NCI-H2029 (cell line): ENCODE data around the gene ZFHX3.
A peak's percentile ranks its signal among the peaks of the same experiment; 100 is the strongest.

Source experiments
- DNase-seq: peaks from one replicate; lab custom pipeline; 2025; lab: John Stamatoyannopoulos, UW

The ZFHX3 gene

DNA sequence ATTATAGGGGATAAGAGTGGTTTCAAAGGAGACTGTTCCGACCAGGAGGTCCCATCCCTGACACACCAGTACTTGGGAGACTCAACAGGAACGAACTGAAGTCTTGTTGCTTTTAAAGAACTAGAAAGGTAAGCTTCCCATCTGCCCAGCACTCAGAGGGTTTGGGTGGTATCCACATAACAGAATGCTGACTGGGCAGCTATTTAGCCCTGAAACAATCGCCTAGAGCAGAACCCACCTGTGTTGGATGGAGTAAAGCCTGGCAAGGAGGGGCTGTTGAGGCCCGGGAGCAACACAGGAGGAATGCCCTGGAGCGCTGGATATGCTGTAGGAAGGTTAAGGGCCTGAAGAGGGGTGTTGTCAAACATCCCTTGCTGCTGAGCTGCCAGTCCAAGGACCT lies 254.9 kb downstream of the ZFHX3 start:
- no peak for DNase-seq

DNA sequence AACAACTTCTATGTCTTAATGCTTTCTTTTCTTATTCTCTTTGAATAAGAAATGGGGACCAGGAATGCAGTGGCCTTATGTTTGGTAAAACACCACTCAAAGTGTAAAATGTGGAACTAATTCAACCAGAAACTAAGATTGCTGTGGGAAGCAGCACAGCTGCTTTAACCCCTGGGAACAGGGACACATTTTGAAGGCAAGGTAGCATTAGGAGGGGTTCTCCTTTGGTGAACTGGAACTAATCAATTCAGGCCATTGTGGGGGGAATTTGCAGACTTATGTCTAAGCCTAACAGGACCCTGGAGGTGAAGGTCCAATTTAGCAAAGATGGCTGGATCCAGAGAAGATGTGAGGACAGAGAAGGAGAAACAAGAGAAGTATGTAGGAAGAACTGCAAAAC lies 256.1 kb downstream of the ZFHX3 start:
- DNase-seq, result no peak

DNA sequence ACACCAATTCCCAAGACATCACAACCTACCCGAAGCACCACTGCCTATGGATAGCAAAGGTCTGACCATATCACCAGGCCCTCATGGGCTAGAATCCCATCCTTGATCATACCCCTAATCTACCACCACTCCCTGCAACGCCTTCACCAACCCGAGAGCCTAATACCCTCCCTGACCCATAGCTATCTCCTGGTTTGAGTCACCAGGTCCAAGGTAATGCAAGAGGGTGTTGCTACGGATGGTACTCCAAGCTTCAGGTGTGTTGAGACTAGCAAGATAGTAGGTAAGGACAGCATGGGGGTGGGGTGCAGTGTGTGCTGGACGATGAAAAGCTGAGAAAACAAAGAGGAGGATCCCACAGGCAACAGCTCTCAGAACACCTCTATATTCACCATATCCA lies 258.0 kb downstream of the ZFHX3 start:
- DNase-seq, result no peak

DNA sequence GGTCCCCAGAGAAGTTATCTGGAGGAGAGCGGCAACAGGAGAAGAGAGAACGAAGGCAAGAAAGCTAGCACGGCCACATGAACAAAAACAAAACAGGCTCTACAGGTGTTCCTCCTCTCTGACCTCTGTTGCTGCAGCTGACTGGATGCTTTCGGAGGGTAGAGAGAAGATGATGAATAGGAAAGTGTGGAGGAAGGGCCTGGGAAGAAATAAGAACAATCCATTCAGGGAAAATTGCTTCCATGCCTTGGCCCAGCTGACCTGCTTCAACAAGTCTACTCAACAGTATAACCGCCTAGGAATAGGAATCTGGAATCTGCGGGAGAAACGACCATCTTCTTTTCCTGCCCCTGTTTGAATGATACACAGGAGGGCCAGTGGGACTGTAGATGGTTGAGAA lies 258.5 kb downstream of the ZFHX3 start:
- no peak for DNase-seq

DNA sequence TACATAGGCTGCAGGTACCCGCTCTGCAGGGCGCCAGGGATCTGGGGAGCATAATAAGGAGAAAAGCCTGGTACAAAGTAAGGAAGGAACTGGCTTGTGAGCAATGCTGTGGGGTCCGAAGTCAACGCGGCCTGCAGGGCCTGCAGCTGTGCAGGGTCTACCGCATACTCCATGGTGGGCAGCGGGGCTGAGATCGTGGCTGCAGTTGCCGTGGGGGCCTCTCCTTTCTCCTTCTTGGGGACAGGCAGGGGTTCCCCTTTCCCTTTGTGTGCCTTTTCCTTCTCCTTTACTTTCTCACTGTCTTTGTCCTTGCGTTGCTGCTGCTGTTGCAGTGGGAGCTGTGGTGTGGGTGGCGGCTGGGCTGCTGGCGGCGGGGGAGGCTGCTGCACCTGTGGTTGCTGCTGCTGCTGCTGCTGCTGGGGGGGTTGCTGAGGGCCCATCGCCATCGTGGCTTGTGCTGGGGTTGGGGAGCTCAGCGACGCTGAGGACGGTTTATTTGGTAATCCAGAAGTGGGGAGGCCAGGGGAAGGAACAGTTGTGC lies 259.6 kb downstream of the ZFHX3 start:
- no peak for DNase-seq

DNA sequence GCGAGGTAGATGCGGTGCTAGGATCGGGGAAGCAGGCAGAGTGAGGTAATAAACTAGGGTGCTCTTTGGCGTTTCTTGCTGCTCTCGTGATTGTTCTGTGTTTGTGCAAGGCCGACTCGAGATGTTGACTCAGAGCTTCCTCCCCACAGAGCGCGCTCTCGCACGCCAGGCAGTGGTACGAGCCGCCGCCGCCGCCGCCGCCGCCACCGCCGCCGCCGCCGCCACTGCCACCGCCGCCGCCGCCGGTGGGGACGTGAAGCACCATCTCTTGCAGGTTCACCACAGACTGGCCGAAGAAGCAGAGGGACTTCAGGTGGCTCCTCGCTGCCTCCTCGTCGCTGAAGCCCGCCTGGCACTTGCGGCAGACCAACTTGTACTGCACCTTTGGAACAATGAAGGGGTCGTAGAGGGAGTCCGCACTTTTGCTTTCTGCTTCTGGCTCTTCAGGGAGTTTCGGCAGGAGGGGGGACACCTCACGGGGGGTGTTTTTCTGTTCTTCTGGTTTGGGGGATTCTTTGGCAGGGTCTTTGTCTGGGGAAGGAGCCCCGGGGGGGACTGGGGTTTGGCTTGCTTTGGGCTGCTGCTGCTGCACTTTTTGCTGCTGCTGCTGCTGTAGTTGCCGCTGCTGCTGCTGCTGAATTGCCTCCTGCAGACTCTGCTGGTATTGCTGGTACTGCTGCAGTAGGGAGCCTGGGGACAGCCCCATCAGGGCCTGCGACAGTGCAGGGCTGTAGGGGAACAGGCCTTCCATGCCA lies 260.2 kb downstream of the ZFHX3 start:
- no peak for DNase-seq

DNA sequence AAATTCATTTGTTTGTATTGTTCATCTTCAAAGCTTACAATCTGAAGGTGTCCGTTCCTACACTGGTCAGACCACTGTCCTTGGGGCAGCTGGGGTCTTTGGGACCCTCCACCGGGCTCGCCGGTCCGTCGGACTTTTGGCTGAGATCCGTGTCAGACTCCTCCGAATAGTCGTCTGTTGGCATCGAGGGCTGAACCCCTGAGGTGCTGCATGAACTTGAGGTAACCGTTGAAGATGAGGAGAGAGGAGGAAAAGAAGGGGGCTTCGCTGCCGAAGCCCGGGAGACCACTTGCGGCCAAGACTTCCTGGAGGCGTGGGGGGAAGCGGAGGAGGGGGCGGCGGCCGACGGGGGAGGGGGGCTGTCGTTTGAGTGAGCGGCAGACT lies 260.8 kb downstream of the ZFHX3 start:
- DNase-seq, result no peak

DNA sequence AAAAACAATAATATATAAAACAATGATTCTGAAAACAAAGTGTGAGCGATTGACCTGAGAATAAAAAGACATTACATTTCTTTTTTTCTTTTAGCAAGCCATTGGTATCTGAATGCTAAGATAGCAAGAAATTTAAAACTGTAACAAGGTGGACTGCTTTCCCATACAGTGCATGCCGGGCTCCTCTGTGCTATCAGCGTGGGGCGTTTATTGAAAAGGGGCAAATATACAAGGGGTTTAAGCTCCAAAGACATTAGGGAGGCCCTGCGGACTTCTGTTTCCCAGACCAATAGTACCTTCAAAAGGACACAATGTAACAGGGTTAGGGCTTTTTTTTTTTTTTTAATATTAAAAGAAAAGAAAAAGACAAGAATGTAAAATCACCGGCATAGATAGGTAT lies 261.3 kb downstream of the ZFHX3 start:
- no peak for DNase-seq

DNA sequence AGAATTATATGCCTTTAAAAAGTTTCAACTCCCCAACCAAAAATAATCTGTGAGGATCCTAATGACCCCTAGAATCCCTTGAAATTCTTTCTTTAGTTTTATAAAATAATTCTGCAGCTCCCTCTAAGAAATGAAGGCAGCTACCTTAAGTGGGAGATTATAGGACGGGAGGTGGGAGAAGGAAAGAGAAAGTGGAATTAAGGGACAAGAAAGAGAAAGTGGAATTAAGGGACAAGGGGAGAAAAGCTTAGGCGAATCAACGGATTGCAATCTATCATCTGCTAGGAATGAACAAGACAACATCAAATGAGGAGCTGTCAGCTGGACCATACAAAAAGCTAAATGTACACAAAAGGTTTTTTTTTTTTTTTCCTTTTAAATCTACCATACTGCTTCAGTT lies 262.0 kb downstream of the ZFHX3 start:
- no peak for DNase-seq

DNA sequence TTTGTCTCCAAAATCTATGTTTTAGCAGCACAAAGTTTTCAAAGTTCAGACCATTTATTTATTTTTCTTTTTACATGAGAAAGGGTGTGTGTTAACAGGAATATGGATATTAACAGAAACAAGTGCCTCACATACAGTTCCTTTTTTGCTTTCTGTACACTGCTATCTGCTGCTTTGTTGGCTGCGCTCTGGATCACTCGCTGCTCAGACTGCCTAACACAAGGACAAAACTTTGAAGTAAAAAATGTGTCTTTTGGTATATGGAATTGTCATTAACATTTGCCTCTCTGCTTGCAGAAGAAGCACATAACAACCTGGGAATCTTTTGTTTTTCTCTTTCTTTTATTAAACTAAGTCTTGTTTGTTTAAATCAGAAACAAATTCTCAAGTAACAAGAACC lies 262.8 kb downstream of the ZFHX3 start:
- no peak for DNase-seq

DNA sequence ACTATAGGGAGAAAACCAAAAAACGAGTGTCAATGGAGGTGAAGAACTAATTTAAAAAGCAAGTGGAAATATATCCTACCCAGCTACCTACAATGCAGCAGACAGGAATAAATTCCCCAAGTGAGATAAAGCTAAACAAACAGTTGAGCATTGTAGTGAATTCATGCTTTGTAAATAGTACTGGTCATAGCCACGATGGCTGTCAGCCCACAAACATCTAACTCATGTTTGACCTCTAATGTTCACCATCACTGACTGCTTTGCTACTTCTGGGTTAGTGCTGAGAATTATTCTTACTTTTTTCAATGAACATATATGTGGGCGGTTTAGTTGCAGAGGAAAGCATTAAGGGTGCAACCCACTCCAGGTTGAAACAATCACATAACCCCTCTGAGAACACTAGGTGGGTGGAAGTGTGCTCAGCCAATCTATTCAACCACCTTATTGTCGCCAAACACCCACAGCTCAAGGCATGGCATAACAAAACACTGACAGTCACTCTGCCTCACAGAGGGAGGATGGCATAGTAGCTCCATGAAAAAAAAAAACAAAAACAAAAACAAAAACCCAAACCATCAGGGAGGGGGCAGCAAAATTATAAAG lies 264.1 kb downstream of the ZFHX3 start:
- DNase-seq, result no peak

DNA sequence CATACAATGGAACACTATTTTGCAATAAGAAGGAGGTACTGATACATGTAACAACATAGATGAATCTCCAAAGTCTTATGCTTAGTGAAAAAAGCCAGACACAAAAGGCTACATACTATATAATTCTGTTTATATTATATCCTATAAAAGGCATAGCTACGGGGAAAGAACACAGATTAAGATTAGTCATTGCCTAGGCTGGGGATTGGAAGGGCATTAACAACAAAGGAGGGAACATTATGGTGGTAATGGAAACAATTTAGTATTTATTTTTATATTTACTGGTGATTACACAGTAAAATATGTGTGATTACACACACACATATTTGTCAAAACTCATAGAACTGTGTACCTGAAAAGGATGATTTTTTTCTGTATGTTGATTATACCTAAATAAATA lies 278.1 kb downstream of the ZFHX3 start:
- DNase-seq, result no peak

DNA sequence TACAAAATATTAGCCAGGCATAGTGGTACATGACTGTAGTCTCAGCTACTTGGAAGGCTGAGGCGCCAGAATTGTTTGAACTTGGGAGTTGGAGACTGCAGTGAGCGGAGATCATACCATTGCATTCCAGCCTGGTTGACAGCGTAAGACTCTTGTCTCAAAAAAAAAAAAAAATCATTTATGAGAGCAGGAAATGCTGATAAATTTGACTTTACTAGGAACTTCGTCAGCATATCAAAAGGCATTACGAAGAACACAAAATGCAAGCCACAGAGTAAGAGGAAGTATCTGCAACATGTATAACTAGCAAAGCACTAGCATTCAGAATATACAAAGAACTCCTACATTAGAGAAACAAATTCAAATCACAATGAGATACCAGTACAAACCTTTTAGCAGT lies 279.3 kb downstream of the ZFHX3 start:
- no peak for DNase-seq

DNA sequence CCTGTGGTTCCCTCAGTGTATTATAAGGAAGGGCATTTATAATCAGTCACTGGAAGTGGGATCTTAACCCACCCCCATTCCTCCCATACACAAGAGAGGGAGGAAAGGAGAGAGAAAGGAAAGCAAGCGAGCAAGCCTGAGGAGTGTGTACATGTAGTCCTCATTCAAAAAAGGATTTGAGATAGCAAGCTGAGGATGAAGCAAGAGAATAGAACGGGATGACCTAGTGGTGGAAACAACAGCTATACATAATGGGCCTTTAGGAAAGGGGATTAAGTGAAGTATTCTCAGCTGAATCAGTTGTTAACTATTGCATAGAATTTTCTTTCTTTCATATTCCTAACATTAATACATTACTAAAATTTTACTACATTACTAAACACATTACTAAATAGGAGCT lies 281.4 kb downstream of the ZFHX3 start:
- DNase-seq, result no peak

DNA sequence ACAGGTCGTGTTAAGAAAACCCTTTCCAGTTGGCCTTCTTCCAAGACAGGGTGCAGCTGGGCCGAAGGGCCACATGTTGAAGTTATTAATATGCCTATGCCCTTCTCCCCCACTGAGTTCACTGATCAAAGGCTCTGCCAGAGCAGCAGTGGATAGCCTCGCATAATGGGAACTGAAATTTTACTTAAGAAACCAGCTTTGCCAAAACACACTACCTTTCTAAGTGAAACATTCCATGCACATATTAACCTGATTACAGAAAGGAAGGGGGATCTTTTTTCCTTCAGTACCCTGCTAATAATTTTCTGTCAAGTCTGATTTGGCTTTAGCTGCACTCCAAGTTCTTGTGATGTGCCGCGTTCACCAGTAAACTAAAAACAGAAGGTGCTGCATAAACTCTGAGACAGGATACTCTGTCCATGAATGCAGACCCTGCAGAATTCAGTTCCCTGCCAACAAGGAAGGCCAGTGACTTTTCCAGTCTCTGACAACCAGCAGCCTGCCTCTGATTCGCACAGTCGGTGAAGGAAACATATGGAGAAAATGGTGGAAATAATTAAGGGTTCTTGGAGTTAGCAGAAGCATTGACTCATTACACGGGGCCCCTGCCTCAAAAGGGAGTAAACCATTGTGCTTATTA lies 283.8 kb downstream of the ZFHX3 start:
- no peak for DNase-seq

DNA sequence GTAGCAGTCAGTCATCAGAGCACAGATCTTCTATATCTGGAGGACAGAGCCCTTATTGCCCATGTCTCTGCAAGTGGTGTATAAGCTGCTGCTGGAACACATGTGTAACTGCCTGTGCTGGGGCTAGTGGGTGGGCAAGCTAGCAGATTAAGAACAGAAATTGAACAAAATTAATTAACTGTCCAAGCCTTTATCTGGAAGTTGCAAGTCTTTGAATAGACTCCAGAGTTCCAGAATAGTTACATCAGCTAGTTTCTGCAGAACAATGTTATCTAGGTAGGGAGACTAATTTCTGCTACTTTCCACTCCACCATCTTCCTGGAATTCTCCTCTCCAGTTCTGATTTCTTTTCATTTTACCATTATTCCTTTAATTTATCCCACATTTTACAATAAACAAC lies 287.3 kb downstream of the ZFHX3 start:
- DNase-seq, result no peak

DNA sequence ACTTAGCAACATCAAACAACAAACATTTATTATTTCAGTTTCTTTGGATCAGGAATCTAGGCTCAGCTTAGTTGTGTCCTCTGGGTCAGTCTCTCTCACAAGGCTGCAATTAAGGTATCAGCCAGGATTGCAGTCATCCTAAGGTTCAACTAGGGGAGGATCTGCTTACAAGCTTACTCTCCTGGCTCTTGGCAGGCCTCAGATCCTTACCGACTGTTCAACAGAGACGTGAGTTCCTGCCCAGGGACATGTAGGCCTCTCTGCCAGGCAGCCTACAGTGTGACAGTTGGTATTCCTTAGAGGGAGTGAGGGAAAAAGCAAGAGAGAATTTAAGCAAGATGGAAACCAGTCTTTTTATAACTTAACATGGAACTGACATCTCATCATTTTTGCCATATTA lies 294.0 kb downstream of the ZFHX3 start:
- no peak for DNase-seq

DNA sequence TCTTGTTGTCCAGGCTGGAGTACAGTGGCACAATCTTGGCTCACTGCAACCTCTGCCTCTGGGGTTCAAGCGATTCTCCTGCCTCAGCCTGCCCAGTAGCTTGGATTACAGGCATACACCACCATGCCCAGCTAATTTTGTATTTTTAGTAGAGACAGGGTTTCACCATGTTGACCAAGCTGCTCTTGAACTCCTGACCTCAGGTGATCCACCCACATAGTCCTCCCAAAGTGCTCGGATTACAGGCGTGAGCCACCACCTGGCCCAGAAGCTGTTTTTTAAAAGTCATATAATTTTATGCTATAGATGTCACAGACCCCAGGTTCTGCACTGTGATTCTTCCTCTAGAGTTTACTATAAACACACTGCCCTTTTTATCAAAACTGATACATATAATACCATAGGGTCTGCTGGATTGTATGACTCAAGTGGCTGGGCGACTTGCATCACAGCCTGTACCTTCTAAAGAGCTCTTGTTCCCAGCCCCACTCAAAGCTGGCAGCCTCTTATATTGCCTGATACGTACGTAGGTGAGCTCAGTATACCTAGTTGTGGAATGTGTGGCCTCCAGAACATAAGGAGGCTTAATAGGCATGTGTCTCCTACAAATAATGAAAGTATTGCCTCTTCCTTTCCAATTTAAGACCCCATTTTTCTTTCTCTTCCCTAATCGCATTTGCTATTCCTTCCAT lies 295.8 kb downstream of the ZFHX3 start:
- no peak for DNase-seq

DNA sequence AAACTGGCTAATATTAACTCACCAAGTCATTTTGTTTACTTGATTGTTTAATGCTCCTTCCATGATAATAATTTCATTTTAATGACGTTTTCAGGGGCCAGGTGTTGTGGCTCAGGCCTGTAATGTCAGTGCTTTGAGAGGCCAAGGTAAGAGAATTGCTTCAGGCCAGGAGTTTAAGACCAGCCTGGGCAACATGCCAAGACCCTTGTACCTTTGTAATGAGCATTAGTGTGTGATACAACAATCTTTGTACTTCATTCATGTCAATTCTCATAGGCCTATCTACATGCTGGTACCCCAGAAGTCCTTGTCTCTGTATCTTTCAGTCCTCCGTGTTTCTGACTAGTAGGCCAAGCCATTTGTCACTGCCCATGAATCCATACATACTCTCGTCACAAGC lies 296.9 kb downstream of the ZFHX3 start:
- peak; percentile 21 for DNase-seq

DNA sequence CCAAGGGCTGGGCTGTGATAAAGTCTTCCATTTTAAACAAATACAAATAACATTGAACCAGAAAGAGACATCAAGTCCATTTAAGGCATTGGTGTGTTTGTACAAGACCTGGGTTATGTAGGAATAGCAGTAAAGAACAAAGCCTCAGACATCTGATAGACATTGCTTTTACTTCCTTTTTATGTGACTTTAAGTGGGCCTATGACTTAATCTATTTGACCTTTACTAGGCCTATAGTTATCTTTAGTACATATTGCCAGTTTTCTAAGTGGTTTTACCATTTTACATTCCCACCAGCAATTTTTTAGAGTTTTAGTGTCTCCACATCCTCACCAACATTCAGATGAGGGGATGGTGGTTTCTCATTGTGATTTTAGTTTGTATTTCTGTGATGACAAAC lies 298.8 kb downstream of the ZFHX3 start:
- DNase-seq, result no peak

DNA sequence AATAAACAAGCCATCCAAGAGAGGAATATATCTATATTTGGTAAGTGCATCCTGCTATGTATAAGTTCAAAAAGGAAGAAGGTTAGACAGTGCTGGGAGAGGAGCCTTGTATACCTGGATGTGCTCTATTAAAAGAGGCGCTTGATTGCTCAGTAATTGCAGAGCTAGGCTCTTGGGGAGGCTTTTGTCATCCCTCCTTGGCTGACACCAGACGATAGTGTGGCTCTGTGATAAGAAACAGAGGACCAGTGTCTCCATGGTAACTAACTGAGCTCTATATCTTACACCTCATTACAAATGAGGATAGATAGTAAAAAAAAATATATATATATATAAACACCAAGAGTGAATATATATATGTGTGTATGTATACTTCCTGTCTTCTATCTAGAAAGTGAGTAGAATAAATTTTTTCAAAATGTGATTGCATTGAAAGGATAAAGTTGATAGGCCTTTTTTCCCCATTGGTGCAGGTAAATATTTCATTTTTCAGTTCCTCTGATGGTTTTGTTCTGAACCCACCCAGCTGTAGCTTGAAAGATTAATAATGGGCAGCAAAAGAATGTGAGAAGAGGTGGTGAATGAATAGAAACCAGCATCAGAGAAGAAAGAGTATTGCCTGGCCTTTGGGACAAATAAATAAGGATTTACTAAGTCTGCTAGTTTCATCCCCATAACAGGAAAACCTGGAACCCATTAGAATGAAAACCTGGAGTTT lies 303.7 kb downstream of the ZFHX3 start:
- DNase-seq, result no peak
